GM18909 (cell line): ENCODE results near the gene PHACTR1.
A peak's percentile ranks its signal among the peaks of the same experiment; 100 is the strongest.
"Not testable (repeated sequence)": the region's sequence is repeated elsewhere in the genome, so short reads cannot be mapped to it uniquely, and the experiment has no call there.

Experiments
- ATAC-seq: cut with Tn5 transposase; IDR thresholded peaks from one replicate; pipeline ENCODE4 v1.9.1; 2021; ENCODE audit warnings: mild to moderate bottlenecking; ENCODE audit not compliant: unreplicated experiment, poor library complexity

Gene PHACTR1

GRCh38 chr6:13242178-13242577 lies 525.6 kb downstream of the PHACTR1 start:
- ATAC-seq, result no peak

DNA sequence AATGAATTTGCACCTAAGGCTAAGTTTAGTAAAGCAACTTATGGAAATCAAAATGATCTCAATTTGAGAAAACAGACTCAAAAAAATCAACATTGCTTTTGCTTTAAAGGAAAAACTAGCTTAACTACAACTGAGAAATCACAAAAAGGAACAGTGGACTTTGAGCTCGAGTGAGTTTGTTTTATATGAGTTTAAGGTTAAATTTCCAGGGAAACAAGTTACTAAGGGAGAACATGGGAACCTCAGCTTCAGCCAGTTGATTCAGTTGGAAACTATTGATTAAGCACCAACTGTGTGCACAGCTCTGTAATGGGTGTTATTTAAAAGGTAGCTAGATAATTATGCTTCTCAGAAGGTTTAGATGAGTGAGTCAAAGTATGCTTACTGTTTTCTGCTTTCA lies 526.0 kb downstream of the PHACTR1 start:
- ATAC-seq, result no peak

DNA sequence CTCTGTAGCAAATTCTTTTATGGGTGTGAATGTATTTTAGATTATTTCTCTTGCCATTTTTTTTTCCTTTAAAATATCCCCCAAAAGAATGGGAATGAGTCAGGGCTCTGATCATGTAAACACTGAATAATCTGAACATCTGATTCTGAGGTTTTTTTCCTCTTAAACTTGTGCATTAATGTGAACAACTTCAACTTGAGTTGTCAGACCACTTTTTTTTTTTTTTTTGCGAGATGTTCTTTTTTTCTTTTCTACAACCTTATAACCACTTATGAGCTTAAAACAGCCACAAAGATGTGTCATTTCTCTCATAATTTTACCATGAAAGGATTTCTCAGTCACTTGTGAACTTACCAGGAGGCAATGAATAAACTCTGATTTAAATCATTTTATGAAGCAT lies 526.5 kb downstream of the PHACTR1 start:
- ATAC-seq, result no peak

DNA sequence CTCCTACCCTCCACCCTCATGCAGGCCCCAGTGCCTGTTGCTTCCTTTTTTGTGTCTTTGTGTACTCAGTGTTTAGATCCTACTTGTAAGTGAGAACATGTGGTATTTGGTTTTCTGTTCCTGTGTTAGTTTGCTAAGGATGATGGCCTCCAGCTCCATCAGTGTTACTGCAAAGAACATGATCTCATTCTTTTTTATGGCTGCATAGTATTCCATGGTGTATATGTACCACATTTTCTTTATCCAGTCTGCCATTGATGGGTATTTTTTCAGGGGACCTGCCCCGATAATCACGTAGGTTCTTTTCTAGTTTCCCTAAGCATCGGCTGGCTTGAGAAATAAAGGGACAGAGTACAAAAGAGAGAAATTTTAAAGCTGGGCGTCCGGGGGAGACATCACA lies 527.2 kb downstream of the PHACTR1 start:
- not testable (repeated sequence) for ATAC-seq

DNA sequence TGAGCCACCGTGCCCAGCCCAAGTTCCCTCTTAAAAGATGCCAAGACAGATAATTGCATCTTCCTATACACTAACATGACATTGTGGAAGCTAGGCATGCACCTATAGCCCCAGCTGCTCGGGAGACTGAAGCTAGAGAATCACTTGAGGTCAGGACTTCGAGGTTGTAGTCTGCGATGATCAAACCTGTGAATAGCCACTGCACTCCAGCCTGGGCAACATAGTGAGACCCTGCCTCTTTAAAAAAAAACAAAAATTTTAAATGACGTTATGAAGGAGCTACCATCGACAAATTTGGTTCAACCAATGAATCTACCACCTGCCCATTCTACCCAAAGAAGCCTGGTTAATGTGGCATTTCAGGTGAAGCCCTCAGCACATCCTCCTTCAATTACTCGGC lies 531.1 kb downstream of the PHACTR1 start:
- ATAC-seq, result no peak

GRCh38 chr6:13248053-13248452 lies 531.5 kb downstream of the PHACTR1 start:
- no peak for ATAC-seq

DNA sequence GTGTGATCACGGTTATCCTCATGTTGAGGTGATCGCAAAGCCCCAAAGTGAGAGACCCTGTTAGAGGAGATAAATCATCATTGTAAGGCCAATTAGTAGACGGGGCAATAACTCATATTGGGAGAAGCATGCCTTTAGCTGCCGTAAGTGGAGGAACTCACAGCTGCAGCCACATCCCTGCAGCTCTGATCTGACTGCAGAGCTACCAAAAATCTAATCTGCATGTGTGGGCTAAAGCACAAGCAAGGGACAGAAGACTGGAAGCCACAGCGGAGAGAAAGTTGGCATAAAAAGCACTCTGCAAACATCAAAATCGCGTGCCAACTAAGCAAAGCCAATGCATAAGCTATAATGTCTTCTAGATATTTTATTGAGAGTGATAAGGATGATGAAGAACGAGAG lies 532.0 kb downstream of the PHACTR1 start:
- ATAC-seq, result no peak

- no peak for ATAC-seq
Measured at GRCh38 chr6:13248994-13249393, 532.4 kb downstream of the PHACTR1 start.

GRCh38 chr6:13249817-13250216 lies 533.2 kb downstream of the PHACTR1 start:
- ATAC-seq, result no peak

- no peak for ATAC-seq
Measured at GRCh38 chr6:13250703-13251102, 534.1 kb downstream of the PHACTR1 start.

- ATAC-seq, result no peak
Measured at GRCh38 chr6:13251242-13251641, 534.7 kb downstream of the PHACTR1 start.

DNA sequence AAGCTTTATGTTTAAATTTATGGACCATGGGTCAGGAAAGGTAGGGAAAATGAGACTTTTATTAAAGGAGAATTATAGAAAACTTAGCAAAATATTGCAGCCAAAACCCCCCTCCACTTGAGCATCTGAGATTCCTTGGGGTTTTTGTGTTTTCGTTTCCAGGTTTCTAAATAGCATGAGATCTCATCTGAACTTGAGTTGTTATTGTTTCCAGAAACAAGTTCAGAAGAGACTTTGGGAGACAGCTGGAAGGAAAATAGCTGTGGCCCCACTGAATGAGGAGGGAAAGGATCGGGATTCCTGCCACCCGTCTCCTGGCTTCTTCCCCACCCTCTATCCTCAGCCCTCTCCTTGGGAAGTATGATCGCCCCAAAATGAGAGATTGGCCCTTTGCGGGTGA lies 536.2 kb downstream of the PHACTR1 start:
- no peak for ATAC-seq

DNA sequence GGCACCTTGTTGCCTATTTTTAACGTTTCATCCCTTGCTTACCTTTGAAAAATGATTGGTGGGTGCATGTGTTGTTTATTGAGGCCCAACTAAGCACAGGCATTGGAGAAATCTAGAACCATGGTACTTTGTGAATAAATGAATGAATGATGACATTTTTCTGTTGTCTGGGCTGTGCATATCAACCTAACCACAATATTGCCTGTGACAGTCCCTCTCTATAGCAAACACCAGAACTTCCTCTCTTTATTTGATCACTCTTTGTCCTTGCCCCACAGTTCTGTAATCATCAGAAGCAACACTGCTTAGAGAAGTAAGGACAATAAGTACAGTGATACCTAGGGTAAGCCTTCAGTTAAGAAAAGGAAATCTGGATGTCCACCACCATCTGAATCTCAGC lies 536.7 kb downstream of the PHACTR1 start:
- ATAC-seq, result no peak

- ATAC-seq, result no peak
Measured at GRCh38 chr6:13256266-13257001, 539.9 kb downstream of the PHACTR1 start.

DNA sequence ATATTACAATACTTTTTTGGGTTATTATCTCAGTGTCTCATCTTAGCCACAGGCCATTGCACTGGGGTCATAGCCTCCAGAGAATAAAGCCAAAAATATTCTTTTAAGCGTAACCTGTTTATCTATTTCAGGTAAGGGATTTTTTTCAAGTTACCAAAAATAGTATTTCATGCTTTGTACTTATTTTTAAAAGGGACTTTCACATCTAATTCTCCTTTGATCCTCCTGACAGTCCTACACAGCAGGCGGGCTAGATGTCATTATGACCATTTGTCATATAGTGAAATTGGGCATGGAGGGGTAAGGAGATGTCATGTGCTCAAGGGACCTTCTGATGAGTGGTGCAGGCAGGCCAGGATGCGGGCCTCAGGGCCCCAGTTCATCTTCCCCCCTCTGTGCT lies 542.8 kb downstream of the PHACTR1 start:
- peak; percentile 35 for ATAC-seq

- ATAC-seq, result no peak
Measured at GRCh38 chr6:13260101-13260598, 543.6 kb downstream of the PHACTR1 start.

DNA sequence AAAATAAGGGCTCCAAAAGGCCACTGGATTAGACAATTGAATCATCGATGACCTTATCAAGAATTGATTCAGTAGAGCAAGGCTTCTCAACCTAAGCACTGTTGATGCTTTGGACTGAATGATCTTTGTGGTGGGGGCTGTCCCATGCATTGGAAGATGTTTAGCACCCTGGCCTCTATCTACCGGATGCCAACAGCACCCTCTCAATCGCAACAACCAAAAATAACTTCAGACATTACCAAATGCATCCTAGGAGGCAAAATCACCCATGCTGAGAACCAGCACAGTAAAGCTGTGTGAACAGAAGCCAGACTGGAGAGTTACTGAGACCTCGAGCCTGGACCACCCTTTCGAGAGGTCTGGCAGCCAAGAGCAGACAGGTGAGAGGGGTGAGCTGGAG lies 544.3 kb downstream of the PHACTR1 start:
- ATAC-seq, result peak; percentile 34

GRCh38 chr6:13261464-13261994 lies 545.0 kb downstream of the PHACTR1 start:
- ATAC-seq, result peak; percentile 73

DNA sequence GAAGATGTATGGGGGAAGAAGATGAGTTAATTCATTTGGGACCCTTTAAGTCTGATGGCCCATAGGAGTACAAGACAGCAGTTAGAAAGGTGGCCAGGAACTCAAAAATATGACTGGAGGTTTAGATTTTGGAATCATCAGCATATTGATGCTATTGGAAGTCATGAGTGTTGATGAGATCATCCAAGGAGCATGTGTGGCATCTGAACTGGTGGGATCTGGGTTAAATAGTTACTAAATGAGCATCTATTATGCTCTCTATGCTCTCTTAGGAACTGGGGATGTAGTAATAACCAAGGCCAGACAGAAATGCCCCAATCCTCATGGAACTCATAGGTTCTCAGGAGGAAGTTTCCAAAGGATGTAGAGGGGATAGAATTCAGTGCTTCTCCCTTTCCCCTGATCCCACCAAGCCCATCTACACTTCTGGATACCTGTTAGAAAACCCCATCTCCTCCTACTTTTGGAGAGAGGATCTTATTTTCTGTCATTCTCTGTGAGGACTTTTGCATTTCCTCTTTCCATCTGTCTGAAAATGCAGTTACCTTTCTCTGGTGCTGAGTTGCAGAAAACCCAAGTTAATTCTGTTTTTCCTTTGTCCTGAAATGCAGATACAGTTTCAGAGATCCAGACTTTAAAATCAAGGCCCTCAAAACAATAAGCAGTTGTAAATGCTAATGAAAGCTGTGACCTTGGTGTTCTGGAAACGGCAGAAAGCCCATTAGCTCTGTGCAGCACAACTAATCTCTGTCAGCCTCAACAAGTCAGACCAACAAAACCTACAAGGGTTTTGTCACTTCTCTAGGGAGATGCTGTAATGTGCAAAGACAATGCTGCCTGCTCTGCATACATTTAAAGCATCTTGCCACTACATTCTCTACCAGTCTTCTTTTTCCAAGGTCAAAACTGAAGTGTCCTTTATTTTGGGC lies 546.0 kb downstream of the PHACTR1 start:
- ATAC-seq, result no peak

GRCh38 chr6:13263669-13264068 lies 547.1 kb downstream of the PHACTR1 start:
- no peak for ATAC-seq

DNA sequence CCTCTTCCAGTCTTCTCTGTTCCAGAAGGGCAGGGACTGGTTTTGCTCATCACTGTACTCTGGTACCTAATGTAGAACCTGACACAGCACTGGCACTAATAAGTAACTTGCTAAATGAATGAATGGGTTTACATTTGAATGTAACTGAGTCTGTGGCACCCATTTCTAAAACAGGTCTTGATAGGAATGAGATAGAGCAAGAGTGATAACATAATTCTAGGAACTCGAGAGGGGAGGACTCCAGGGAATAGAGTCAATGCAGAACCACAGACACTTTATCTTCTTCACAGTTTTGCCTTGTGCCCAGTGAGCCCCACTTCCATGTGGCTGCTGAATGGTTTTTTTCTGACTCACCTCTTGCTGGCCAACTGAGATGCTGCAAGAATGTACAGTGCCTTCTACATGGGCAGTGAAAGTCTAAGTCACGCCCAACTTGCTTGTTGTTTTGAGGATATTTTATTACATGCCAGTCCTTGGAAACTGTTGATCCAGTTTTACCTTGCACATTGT lies 550.6 kb downstream of the PHACTR1 start:
- no peak for ATAC-seq
